Measurements from ENCODE around the gene TAF1D.

GRCh38 chr11:93729129-93729616 lies 12.1 kb downstream of the TAF1D start:
- TF ChIP-seq JUN (IDR thresholded peaks at IDR 0.05; ENCODE audit: borderline replicate concordance, insufficient read depth, insufficient read length, low read depth): no peak
- no peak for TF ChIP-seq MAX (IDR thresholded peaks at IDR 0.05; ENCODE audit: insufficient read depth, insufficient read length)
- no peak for TF ChIP-seq MYC (IDR thresholded peaks at IDR 0.05; ENCODE audit: low read depth, low read length)
- no peak for TF ChIP-seq POLR2A (IDR thresholded peaks at IDR 0.05; ENCODE audit: low read depth, low read length)
